Astrocyte (in vitro differentiated cells and primary cell): ENCODE results near the gene MISP.

Experiments
- EZH2 ChIP-seq: IDR thresholded peaks from 2 replicates; pipeline ENCODE4 v1.6.1; 2012; ENCODE audit warnings: mild to moderate bottlenecking, low read length, inconsistent platforms; ENCODE audit not compliant: insufficient read depth
- TF ChIP-seq, protein P1 (sequence below): IDR thresholded peaks from 2 replicates; pipeline ENCODE4 v1.5.1; 2011; ENCODE audit warnings: low read depth, mild to moderate bottlenecking, inconsistent platforms, low read length, moderate library complexity; ENCODE audit not compliant: insufficient read depth

DNA sequence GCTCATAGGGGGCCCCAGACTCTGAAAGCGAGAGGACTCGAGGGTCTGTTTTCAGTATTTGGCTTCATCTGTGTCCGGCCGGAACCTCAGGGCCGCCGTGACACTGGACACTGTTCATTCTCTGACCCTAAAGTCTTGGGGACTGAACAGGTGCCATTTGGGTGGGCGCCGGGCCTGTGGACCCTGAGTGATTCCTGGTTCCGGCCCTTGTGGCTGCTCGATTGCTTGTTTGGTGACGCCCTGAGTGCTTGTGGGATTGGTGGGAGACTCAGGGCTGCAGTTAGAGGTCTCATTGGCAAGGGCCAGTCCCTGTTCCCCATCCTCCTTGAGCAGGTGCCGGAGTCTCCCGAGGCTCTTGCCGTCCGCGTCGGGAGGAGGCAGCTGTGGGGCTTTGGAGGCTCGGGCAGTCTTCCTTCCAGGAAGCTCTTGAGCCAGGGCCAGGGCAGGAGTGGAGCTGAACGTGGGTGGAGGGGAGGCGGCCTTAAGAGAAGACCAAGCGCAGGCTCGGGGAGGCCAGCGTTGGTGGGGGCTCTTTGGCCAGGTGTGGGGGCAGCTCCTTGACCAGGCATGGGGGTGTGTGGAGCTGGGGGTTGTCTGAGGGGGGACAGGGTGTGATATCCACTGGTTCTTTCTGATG is 51.1 kb downstream of the MISP start:
- TF ChIP-seq, protein P1, sequence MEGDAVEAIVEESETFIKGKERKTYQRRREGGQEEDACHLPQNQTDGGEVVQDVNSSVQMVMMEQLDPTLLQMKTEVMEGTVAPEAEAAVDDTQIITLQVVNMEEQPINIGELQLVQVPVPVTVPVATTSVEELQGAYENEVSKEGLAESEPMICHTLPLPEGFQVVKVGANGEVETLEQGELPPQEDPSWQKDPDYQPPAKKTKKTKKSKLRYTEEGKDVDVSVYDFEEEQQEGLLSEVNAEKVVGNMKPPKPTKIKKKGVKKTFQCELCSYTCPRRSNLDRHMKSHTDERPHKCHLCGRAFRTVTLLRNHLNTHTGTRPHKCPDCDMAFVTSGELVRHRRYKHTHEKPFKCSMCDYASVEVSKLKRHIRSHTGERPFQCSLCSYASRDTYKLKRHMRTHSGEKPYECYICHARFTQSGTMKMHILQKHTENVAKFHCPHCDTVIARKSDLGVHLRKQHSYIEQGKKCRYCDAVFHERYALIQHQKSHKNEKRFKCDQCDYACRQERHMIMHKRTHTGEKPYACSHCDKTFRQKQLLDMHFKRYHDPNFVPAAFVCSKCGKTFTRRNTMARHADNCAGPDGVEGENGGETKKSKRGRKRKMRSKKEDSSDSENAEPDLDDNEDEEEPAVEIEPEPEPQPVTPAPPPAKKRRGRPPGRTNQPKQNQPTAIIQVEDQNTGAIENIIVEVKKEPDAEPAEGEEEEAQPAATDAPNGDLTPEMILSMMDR = no peak
- no peak for TF ChIP-seq EZH2
